ENCODE results near the gene CHRNA5.

- TF ChIP-seq CTCF (IDR thresholded peaks at IDR 0.05 in 8 of 11, conservative IDR thresholded peaks at IDR 0.05 in 3 of 11) (no peak), POLR2A (IDR thresholded peaks at IDR 0.05) (no peak), POLR2AphosphoS5 (IDR thresholded peaks at IDR 0.05) (no peak)
Observed at GRCh38 chr15:78599189-78599588, 33.9 kb downstream of the CHRNA5 start.

All from spleen (tissue), 7 donors.